HG03378 (cell line): ENCODE results near the gene NT5DC2.

Source experiments
- ATAC-seq: cut with Tn5 transposase; IDR thresholded peaks from one replicate; pipeline ENCODE4 v1.9.1; 2021; ENCODE audit warnings: mild to moderate bottlenecking, moderate library complexity; ENCODE audit not compliant: unreplicated experiment

Gene NT5DC2

GRCh38 chr3:52490035-52490938 is 43.4 kb downstream of the NT5DC2 start:
- ATAC-seq: no peak

DNA sequence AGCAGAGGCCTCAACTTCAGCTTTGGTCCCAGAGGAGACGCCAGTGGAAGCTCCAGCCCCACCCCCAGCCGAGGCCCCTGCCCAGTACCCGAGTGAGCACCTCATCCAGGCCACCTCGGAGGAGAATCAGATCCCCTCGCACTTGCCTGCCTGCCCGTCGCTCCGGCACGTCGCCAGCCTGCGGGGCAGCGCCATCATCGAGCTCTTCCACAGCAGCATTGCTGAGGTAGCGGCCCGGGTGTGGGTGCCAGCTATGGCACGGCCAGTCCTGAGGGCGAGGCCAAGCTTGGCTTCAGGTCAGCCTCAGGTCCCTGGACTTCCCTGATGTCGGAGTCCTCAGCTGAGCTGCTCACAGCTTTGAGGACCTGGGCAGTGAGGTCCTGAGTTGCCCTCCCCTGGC is 44.2 kb downstream of the NT5DC2 start:
- ATAC-seq: no peak

DNA sequence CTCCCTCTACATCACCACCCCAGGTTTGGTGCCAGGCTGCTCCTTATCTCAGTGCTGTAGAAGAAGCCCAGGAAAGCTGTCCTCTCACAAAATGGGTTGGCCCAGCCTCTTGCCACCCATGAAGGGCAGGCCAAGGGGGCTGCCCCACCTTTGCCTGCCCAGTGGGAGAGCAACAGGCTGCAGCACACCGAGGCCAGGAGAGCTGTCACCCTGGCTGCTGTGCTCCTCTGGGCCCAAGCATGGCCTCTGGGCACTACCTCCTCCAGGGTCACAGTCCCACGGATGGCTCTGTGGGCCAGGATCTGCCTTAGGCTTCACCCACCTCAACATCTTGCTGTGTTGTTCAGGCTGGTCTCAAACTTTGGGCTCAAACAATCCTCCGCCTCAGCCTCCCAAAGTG is 44.9 kb downstream of the NT5DC2 start:
- no peak for ATAC-seq

GRCh38 chr3:52487788-52488691 is 45.6 kb downstream of the NT5DC2 start:
- ATAC-seq: no peak

GRCh38 chr3:52487050-52487787 is 46.4 kb downstream of the NT5DC2 start:
- ATAC-seq: no peak

DNA sequence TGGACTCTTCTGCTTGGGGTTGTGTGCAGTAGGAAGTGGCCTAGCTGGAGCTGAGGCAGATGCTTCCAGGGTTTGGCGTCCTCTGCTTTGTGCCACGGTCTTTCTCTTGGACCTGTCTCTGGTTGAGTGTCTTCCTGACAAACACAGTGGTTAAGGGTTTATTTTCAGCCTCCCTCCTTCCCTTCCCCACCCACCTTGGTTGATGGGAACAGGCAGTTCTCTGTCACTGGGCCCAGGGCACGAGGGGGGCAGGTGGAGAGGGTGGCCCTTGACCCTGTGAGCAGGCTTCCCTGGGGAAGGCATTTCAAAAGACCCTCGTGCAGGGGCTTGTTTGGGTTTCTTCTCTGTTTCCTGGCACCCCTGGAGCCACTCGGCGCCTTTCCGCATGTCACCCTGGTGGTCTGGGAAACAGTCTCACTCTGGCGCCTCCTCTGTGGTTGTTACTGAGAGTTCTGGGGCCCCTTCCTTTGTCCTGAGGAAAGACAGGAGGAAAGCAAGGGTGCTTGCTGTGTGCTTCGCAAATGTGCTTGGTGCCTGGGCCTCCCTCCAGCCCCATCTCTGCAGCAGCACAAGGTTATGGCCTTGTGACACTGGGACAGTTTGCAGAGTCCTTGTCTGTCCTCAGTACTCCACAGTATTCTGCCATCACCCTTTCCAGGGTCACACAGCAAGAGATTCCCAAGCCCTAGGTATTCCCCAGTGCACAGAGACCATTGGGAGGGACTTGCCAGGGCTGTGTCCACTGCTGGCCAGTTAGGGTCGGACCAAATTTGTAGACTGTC is 48.8 kb downstream of the NT5DC2 start:
- no peak for ATAC-seq

GRCh38 chr3:52483577-52484381 is 49.9 kb downstream of the NT5DC2 start:
- ATAC-seq: no peak

DNA sequence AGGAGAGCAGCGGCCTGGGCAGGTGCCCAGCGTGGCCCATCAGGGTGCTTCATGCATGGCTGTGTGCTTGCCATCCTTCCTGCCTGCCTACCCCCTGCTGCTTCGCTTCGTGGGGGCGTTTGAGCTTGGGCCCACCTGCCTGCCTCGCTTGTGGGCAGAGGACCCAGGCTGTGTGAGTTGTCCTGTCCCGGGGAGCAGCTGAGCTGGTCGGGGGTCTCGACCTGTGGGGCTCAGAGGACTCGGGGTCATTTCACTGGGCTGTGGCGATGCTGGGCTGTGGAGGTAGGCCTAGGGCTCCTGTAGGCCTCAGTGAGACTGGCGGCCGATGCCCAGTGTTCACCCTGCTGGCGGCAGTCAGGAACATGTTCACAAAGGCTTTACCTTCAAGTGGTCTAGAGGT is 50.6 kb downstream of the NT5DC2 start:
- no peak for ATAC-seq

- ATAC-seq: no peak
Measured at GRCh38 chr3:52481819-52482521, 51.7 kb downstream of the NT5DC2 start.

DNA sequence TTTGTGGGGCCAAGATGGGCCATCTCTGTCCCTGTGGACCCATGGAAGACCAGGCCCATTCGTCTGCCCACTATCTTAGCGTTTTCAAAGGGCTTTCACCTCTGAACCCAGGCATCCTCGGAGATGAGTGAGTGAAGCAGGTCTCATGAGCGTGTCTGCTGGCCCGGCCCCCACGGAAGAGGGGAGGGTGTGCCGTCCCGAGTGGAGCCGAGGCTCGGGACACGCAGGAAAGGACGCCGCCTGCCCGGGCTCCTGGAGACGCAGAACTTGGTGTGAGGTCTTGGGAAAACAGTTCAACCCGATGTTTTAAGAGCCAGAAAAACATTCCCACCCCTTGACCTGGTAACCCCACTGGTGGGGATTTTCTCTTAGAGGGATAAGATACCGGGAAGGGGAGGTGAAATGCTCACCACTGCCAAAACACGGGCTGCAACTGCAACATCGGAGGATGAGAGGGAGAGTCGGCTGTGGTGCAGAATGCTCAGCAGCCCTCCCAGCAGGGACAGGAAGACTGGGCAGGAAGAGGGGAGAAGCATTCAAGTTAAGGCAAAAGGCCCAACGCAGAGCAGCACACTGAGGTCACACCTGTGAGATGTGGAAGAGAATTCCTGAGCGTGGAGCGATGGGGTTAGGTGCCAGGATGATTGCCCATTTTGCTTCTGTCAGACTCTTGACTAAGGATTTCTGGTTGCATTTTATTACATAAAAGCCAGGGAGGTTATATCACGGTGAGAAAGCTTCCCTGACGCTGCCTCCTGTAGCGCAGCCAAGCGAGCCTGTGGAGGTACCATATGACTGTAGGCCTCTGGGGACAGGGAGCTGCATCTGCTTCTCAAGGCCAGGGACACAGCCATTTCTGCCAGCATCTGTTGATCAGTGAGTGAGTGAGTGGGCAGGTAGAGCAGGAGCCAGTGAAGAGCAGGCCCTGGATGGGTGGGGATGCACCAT is 52.6 kb downstream of the NT5DC2 start:
- no peak for ATAC-seq

DNA sequence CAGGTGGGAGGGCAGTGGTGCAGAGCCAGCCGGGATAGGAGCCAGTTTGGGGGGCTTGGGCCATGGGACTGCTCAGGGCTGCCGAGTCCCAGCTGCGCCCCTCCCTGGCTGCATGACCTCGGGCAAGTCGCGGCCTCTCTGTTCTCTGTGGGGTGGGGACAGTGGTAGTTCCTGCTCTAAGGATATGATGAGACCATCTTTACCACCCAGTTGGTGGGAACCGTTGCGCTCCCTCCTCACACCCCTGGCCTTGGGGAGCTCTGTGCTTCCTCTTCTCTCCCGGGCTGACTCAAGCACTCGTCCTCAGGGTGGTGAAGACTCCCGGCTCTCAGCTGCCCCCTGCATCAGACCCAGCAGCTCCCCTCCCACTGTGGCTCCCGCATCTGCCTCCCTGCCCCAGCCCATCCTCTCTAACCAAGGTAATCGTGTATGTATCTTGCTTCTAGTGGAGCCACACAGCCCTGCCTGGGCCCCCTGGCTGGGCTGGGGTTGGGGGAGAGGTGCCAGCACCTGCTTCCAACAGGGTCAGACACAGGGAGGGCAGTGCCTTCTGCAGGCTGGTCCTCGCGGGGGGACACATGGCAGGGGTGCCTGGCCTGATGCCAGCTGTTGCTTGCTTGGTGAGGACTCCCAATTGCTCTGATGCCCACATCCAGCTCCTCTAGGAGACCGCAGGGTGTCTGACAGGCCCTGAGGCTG is 53.6 kb downstream of the NT5DC2 start:
- ATAC-seq: no peak

DNA sequence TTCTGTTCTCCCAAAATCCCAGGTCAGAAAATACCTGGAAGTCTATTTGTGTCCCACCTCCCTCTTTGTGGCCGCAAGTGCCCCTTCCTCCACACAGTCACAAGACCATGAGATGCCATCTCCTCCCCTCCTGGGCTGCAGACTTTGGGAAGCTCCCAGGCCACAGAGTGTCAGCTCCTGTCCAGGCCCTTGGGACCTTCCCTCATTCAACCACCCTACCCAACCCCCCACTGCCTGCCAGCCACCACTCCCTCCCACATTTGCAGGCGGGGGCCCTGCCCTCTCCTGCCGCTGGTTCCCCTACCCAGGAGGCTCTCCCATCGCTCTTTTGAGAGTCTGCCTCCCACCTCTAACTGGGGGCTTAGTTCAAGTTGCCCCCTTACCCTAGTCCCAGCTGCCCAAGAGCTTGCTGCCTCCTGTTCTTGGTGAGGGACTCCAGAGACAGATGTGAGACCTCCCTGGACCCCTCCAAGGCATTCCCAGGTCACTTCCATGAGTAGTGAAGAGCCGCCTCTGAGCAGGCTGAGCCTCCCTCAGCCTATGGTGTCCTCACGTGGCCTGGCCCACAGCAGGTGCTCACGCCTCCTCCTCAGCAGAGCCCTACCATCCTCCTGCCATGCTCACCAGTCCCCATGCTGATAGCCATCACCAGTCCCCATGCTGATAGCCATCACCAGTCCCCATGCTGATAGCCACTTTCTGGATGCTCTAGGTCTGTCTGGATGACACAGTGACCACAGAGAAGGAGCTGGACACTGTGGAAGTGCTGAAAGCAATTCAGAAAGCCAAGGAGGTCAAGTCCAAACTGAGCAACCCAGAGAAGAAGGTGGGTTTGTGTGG is 54.4 kb downstream of the NT5DC2 start:
- no peak for ATAC-seq

DNA sequence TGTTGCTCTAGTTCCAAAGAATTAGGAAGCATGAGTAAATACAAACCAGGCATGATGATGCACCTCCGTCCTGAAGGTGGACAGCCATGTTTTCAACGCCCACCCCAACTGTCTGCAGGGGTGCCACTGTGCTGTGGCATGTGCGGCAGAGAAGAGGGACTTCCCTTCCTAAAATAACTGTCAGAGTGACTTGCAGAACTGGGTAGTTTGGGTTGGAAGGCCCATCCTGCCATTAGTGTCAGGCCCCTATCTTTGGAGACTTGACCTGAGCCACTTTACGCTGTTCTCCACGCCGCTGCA is 55.9 kb downstream of the NT5DC2 start:
- no peak for ATAC-seq

GRCh38 chr3:52477076-52477795 is 56.4 kb downstream of the NT5DC2 start:
- ATAC-seq: no peak
